T-helper 1 cell (primary cell): ENCODE data around the gene HSDL2.
"Not testable (repeated sequence)": the region's sequence is repeated elsewhere in the genome, so short reads cannot be mapped to it uniquely, and the experiment has no call there.

Experiments
- DNase-seq, 5 donors: peaks; one replicate each; pipeline ENCODE4 v3.0.0-alpha.2; 2012 to 2020

HSDL2 gene

DNA sequence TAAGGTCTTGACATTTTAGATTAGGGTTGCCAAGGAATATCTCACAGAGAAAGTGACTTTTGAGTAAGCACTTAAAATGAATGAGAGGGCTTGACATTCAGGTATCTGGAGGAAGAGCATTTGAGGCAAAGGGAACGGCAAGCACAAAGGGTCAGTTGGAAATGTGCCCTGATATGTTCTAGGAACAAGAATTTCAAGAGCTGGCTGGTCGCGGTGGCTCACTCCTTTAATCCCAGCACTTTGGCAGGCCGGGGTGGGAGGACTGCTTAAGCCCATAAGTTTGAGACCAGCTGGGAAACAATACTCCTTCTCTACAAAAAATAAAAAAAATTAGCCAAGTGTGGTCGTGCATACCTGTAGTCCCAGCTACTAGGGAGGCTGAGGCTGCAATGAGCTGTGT lies 123.3 kb downstream of the HSDL2 start:
- no peak for DNase-seq

DNA sequence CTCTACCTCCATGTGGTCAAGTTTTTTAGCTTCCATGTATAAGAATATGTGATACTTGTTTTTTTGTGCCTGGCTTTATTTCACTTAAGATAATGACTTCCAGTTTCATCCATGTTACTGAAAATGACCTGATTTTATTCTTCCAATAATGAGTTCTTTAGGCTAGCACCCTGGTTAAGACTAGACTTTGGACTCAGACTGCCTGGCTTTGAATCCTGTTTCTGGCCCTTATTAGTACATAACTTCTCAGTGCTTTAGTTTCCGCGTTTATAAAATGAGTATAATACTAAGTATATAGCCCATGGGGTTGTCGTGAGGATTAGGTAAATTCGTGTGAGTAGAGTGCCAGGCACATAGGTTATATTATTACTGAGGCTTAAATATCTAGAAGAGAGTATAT lies 125.2 kb downstream of the HSDL2 start:
- DNase-seq, result no peak

DNA sequence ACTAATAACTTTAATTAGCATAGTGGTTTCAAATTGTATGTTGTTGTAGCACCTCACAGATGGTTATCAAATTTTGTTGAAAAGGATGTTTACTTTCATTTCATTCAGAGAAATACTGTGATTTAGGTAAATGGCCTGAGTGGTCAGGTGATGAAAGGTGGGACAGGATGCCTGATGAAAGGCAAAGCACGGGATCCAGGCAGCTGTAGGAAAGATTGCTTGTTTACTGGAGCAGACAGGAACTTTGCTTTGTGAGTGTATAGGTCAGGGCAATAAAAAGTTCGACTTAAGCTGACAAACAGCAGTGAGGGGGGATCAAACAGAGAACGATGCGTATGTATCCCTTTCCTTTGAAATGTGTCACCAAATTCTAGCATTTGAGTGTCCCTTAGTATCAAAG lies 125.7 kb downstream of the HSDL2 start:
- no peak for DNase-seq

DNA sequence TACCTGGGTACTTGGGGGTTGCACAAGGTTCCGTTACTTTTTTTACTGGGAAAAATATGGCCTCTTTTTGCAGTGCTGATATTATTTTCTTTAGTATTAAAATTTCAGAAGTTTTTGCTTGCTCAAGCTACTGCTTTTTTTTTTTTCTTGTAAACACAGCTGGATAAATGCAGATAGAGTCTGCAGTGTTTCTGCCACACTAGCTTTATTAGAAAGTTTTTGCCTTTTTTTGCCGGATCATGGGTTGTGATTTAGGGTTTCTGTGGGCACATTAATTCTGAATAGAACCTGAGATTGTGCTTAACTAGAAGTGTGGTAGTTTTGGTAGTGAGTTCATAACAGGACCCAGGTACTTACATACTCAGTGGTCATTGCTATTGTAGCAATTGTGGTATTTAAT lies 126.7 kb downstream of the HSDL2 start:
- no peak for DNase-seq

DNA sequence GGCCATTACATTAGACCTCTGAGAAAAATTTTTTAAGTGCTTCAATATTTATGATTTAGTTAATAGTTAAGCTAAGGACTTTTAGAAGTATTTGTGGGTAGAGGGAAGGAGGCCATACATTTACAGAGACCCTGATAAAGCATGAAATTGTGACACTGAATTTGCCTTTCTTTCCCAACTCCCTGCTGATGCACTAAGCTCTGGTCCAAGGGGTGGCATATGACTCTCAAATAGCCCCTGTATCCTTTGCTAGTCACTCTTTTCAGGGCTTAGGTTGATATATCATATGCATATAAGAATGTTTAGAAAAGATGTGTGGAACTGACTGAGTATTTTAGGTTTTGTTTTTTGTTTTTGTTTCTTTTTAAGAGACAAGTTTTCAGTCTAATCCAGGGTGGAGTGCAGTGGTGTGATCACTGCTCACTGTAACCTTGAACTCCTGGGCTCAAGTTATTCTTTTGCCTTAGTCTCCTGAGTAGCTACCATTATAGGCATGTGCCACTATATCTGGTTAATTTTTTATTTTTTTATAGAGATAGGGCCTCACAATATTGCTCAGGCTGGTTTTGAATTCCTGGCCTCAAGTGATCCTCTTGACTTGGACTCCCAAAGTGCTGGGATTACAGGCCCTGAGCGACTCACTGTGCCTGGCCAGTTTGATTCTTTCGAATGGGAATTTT lies 127.2 kb downstream of the HSDL2 start:
- DNase-seq, result no peak

DNA sequence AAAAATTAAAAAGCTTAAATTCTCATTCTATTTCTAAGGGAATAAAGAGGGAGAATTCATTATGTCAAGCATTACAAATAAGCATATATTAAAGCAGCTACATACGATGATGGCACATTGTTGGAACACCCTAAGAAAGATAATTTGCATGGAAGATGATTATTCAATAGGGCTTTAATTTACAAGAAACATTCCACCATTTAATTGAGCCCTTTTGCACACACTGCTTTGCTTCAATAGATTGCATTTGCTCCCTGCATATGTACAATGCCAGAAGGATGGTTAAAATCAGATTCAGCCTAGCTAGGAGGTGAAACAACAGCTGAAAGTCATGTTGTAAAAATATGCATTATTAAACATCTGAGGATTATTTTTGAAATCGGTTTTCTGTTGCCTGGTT lies 128.5 kb downstream of the HSDL2 start:
- DNase-seq, result no peak

DNA sequence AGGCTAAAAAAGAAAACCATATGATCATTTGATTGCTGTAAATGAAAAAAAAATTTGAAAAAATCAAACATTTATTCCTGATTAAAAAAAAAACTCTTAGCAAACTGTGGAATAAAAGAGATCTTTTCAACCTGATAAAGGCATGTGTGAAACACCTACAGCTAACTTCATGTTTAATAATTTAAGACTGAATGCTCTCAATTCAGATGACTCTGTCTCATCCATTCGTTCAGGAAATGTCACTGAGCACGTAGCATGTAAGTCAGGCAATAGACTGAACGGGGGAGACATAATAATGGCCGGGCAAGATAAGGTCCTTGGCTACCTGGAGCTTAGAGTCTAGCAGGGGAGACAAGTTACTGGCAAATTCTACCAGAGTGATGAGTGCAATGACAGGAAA lies 132.5 kb downstream of the HSDL2 start:
- DNase-seq, result not testable (repeated sequence)

DNA sequence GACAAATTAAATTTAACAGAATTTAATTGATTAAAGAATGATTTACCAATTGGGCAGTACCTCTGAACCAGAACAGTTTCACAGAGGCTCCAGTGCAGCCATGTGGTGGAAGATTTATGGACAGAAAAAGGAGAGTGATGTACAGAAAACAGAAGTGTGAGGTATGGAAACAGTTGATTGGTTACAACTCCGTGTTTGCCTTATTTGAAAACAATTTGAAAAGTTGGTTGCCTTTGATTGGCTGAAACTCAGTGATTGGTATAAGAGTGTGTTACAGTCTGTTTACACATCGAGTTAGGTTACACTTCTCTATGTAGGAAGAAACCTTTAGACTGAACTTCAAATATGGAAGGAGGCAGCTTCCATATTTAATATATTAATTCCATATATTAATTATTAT lies 136.9 kb downstream of the HSDL2 start:
- no peak for DNase-seq

DNA sequence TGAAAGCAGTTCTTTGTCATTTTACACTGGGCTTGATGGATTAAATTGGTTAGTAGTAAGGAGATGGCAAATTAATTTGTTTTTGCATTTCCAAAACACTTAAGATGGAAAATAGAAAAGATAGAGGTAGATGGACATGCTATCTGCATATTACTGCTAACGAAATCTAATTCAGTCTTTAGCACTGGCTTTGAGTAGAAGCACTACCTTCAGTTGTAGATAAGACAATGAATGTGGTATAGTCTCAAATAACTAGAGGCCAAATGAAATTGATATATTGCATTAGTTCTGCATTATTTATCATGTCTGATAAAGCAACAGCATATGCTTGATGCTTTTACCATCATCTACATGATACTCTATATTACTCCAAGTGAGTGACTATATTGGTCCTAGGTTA lies 140.2 kb downstream of the HSDL2 start:
- no peak for DNase-seq

DNA sequence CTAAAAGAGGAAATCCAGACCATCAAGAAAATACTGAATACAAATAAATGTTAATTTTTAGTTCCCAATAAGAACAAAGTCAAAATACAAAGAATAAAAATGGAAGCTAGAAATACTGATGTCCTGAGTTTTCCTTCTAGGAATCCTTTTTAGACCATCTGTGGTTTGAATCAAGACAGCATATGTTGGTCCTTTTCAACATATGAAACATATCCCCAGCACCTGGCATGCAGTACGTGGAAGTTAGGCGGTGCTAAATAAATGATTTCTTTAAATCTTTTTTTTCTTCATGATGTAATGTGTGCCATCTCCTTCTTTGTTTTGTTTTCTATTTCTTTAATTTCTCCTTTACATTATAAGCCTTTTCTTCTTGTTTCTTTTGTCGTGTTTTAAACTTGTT lies 140.7 kb downstream of the HSDL2 start:
- no peak for DNase-seq
